GM21528 (cell line): ENCODE data around the gene TMEM250.

Experiments used
- ATAC-seq: cut with Tn5 transposase; IDR thresholded peaks from one replicate; pipeline ENCODE4 v1.9.1; 2021; ENCODE audit warnings: mild to moderate bottlenecking, moderate library complexity; ENCODE audit not compliant: unreplicated experiment, low FRiP score

TMEM250 gene

DNA sequence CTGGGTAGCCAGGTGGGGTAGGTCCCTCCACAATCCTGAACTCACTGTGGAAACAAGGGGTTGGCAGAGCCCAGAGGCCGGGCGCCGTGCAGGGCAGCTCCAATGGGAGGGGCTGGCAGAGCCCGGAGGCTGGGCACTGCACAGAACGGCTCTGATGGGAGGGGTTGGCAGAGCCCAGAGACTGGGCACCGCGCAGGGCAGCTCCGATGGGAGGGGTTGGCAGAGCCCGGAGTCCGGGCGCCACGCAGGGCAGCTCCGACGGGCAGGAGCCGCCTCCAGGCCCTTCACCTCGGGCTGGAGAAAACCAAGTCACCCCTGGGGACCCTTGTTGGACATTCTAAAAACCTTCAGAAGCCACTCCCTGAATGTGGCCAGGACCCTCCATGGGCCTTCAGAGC, 32.9 kb downstream of the TMEM250 start:
- ATAC-seq, result no peak

DNA sequence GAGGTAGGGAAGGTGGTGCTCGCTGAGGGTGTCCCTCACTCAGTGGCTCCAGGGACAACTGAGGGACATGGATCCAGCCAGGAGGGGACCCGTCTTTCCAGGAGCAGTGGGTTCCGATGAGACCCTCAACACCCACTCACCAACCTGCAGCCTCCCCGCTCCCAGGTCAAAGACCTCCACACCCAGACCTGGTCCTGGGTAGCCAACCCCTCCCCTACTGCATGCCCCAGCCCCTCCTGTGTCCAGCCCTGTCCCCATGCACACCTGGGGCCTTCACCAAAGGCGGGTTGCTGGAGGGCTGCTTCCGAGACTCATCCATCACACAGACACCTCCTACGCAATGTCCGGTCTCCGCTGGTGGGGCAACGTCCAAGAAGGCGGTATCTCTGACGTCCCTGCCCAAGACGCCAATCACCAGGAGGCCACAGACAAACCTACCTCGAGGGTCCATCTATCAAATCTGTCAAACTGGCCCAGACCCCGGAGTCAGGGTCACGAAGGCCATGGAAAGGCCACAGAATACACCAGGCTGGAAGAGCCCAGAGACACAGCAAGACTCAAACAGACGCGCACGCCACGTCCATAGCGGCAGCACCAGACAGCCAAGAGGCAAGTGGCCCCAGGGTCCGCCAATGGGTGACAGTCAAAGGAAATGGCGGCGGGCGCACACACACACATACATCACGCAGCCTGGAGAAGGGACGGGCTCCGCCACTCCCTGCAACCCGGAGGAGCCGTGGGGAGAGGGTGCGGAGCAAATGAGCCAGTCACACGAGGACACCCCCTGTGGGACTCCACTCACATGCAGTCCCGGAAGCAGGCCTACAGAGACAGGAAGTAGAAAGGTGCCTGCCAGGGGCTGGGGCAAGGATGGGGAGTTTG, 34.4 kb downstream of the TMEM250 start:
- no peak for ATAC-seq

GRCh38 chr9:136083558-136084062, 35.1 kb downstream of the TMEM250 start:
- no peak for ATAC-seq

DNA sequence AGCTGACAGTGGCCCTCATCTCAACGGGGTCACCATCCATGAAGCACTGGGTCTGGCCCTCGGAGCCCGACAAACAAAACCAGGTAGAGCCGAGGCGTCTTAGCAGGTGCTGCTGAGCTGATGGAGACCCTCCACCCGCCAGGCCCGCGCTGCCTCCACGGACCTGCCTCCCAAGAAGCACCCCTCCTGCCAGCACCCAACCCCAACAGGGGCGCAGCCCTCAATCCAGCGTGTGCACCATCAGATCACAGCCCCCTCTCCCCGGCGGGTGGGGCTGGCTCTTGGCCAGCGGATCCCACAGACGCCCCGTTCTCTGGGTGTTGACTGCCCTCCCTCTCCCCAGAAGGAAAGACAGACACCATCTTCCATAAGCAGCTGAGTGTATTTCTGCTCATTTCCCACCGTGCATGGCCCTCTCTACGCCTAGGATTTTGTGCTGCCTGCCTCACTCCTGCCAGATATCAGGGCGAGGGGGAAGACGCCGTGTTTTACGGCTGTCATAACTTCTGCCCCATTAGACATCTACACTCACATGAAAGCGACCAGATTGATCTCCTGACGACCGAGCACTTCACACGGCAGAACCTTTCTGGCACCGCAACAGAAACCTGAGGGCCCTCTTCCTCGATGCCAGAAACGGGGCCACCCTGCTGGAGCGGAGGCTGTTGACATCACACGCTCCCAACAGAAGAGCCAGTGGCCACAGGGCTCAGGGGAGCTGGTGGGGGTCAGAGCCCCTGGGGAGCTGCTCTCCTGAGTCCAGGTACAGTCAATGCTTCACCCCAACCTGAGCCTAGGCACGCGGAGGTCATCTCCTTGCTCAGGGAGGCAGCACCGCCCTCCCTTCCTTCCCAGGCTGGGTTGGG, 35.9 kb downstream of the TMEM250 start:
- no peak for ATAC-seq

GRCh38 chr9:136081826-136082495, 36.7 kb downstream of the TMEM250 start:
- no peak for ATAC-seq

DNA sequence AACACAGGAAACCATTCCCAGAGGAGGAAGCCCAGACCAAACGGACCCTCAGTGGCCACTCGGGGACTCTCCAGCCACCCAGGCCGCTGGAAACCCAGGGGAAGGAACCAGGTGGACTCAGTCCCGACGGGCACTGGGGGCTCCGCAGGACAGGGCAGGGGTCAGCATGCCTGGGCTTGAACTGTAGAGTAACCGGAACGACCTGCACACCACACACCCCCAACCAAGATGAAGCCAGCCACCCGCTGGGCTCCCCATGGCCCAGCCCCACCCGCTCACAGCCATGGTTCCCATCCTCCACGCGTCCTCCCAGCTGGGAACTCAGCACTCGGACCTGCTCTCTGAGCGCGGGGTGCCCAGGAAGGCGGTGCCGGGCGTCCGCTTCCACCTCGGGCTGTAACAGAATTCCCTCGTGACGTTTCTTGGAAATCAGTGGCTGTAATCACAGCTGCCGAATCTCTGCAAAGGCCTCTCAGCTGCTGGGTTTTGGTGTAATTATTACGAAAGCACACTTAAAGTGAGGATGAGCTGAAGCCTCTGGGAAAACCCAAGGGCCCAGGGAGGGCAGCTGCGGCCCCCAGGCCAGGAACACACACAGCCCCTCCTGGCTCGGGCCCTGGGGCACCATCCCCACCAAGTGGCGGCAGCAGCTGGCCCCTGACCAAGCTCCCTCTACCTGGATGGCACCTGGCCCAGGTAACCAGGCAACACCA, 37.4 kb downstream of the TMEM250 start:
- ATAC-seq, result no peak

DNA sequence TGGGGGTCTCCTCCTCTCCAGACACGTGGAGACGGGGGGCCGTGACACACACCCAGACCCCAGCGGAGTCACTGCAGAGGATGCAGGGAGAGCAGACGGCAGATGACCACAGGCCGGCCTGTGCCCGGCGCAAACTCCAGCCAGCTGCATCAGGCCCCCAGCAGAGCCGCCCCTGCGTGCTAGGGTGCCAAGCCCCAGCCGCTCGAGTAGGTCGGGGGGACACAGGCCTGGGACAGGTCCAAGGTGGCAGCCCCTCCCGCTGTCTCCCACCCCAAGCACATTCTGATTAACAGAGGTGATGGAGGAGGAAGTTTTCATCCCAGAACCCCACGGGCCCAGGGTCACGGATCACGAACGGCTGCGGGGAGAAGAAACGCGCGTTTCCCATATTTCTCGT, 38.0 kb downstream of the TMEM250 start:
- no peak for ATAC-seq

DNA sequence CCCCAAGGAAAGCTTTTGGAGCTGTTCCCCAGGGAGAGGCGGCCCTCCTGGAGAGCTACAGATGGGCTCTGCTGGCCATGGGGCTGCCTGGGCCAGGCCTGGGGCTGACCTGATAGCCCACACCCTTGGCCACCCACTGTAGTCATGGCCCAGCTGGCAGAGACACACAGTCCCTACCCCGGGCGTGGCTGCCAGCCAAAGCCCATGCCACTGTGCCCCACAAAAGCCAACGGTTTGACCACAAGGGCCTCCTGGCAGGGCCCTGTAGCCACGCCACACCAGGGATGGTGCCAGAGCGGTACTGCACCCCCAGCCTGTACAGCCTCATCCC, 38.8 kb downstream of the TMEM250 start:
- ATAC-seq, result no peak

GRCh38 chr9:136079211-136079915, 39.3 kb downstream of the TMEM250 start:
- no peak for ATAC-seq

DNA sequence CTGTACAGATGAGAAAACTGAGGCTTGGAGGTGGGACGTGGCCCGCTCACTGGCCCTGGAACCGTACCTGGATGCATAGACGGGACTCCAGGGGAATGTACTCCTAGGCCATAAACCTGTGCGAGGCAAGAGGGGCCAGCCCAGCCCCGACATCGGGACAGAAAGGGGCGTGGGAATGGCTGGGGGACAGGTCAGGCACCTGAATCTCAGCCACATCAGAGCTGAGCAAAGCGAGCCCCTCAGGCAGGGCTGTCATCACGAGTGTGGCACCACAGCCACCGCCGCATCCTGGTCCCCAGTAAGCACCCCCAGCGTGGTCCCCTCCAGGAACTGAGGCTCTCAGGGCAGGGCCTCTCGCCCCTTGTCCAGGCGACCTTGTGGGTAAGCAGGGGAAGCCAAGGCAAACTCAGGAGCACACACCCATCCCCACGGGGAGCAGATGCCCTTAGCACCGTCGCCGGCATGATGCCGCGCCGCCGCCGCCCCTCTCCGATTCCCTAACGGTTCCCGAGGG, 40.1 kb downstream of the TMEM250 start:
- ATAC-seq, result no peak

GRCh38 chr9:136078024-136078423, 40.7 kb downstream of the TMEM250 start:
- no peak for ATAC-seq

DNA sequence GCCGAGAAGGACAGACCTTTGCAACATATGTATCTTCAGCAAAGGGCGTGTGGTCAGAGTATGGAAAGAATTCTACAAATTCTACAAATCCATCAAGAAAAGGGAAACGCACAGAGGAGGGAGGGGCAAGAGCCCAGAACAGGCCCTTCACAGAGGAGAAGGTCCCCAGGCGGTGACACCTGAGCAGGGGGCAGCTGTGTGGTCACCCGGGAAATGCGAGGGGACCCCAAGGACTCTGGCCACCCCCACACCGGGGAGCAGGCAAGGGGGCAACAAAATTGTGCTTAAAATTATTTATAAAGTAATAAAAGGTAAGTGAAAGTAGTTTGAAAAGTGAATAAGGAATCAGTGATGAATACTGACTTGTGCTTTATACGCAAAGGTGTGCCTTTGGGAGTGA, 41.2 kb downstream of the TMEM250 start:
- ATAC-seq, result no peak

DNA sequence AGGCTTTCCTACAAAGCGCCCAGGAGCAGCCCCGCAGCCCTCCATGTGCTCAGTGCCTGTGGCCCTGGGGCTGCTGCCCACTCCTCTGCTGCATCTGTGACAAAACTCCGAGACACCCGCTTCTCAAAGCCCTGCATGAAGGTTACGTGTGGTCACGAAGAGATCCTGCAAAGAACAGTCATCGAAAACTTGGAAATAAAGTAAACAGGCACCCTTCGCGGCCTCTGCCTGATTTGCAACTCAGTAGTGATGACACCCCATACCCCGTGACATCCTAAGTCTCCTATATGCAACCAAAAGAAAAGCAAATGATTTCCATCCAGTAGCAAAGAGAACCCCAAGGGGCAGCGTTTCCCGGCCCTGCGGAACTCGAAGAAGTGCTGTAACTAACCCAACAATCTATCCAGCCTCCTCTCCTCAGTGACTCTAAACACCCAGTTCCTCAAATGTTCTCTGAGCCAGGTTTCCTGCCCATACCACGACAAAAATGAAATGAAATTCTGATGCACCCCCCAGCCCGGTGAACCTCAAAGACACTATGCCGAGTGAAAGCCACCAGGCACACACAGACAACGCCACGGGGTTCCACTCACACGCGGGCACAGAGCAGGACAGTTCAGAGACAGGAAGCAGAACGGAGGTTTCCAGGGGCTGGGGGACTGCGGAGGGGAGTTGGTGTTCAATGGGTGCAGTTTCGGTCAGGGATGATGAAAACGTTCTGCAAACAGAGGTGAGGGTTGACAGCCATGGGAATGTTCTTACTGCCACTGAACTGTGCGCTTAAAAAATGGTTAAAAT, 42.6 kb downstream of the TMEM250 start:
- ATAC-seq, result no peak

DNA sequence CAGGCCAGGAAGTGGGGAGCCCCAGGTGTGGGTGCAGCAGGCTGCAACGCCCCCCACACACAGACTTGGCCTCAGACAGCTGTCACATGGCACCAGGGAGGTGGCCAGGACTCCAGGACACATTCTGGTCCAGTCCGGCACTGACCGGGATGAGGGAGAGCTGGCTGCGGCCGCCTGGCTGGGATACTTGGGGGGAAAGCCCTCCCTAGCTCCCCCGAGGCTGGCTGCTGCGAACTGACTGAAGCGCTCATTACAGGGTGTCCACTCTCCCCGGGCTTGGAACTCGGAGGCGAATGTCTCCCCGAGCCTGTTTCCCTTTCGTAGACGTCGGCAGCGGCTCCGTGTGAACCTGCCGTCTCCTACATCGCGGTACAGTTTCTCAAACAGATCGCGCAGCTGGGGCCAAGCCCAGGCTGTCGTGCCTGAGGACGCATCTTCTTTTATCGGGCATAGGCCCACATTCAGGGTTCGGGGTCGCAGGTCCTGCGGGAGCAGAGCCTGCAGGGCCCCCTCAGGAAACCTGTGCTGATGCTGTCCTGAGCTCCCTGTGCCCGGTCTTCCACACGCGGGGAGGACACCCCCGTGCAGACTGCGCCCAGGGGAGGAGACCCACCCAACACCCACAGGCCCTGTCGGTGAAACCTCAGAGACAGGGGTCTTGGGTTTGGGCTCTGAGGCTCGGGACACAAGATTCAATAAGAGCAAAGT, 43.4 kb downstream of the TMEM250 start:
- no peak for ATAC-seq

DNA sequence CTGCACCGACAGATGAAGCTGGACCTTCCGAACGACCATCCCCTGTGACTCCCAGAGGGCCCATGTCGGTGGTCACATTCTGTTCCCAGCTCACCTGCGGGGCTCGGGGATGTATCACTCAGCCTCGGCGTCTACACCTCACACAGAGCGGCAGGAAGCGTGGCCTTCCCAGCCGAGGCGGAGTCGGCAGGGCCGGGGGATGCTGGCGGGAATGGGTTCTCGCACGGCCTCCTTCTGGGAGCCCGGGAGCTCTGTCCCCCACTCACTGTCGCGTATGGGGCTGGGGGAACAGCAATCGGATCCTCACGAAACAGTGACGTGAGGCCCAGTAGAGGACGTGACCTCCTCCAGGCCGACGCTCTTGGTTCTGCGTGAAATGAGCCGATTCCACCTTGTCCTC, 44.0 kb downstream of the TMEM250 start:
- ATAC-seq, result no peak
